CD4-positive, alpha-beta T cell treated with Interleukin-12 subunit alpha and Interleukin-12 subunit beta, for 1 hour (primary cell): Measurements from ENCODE around the gene SETD1B.

ENCODE experiments used
- DNase-seq: peaks from one replicate; pipeline ENCODE4 v3.0.0-alpha.2; 2020

The SETD1B gene

DNA sequence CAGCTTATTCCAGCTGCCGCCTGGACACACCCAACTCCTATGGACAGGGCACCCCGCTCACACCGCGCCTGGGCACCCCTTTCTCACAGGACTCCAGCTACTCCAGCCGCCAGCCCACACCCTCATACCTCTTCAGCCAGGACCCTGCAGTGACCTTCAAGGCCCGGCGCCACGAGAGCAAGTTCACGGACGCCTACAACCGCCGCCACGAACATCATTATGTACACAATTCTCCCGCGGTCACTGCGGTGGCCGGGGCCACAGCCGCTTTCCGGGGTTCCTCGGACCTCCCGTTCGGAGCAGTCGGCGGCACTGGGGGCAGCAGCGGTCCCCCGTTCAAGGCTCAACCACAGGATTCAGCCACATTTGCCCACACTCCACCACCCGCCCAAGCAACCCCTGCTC lies 5.9 kb downstream of the SETD1B start:
- DNase-seq, result no peak

GRCh38 chr12:121810234-121810817 lies 6.5 kb downstream of the SETD1B start:
- DNase-seq, result no peak

DNA sequence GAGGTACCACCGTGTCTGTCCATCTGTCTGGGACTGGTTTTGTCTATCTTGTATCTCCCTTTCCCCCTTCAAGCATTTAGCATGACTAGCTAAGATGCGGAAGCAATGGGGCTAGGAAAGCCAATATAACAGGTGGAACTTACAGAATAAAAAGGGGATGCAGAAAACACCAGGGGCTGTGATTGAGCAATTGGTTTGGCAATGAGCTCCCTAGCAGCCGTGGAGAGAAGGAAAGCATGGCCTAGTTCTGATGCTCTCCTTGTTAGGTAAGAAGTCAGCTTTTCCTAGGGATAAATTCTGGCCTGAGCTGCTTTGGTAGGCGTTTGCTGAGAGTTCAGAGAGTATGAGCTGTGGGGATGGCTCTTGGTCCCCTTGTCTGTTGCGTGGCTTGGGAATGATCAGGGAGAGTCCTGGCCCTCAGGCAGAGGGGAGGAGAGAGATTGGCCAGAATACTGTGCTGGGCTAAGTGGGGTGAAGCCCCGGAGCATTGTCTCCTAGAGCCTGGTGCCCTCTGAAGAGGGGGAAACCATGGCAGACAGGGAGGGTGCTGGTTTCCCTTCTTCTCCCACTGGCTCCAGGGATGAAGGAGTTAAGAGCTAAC lies 7.1 kb downstream of the SETD1B start:
- no peak for DNase-seq

DNA sequence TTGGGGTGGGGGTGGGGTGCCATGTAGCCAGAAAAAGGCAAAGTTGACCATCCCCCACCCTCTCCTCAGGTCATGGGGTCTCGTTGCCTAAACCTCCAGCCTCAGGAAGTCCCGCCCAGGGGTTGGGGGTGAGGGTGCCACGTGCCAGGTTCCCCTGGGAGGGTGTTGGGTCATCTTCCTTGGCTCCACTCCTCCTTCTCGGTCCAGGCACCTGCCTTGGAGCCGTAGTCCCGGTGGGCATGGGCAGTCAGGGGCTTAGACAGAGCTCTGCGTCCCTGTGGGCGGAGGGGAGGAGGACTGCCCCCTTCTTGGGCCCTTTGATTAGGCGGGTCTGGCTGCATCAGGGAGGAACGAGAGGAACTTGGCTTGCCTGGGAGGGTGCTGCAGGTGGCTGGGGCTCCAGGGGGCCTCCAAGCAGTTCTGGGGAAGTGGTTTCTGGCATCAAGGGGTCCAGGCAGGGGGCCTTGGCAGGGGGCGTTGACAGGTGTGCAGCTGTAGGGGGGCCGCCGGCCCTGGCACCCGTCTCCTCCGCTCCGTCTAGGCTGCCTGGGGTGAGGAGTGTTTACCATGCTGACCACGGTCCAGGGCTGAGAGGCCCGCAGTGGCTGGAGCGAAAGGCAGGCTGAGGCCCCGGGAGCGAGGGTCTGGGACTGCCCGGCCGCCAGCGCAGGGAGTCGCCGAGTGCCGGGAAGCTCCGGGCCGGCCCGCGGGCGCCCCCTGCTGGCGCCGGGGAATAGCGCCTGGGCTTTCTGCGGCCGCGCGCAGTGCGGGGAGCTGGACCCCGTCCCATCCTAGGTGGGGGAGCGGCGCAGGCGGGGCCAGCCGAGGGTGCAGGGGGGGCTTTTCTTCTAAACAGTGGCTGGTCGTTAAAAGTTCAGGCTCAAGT lies 7.9 kb downstream of the SETD1B start:
- DNase-seq, result peak; percentile 75

DNA sequence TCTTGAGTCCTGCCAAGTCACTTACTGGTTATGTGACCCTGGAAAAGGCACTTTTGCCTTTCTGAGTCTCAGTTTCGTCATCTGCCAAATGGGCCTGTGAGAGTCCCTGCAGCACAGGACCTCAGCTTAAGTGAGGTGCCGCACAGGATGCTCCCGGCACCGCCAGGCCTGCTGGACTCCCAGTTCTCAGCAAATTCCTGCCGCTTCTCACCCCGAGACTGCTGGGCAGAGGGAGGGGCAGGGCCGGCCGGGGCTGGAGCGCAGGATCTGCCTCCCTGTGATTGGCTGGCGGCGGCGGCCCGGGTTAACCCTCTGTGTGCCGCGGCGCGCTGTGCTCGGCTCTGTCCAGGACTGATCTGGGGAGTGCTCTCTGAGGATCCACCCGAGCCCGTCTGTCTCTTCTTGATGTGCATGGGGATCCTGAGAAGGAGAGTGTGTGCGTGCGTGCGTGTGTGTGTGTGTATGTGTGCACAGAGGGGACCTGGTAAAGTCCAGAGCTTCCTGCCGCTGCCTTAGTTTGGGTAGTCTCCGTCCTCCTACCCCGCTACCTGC lies 8.6 kb downstream of the SETD1B start:
- no peak for DNase-seq

DNA sequence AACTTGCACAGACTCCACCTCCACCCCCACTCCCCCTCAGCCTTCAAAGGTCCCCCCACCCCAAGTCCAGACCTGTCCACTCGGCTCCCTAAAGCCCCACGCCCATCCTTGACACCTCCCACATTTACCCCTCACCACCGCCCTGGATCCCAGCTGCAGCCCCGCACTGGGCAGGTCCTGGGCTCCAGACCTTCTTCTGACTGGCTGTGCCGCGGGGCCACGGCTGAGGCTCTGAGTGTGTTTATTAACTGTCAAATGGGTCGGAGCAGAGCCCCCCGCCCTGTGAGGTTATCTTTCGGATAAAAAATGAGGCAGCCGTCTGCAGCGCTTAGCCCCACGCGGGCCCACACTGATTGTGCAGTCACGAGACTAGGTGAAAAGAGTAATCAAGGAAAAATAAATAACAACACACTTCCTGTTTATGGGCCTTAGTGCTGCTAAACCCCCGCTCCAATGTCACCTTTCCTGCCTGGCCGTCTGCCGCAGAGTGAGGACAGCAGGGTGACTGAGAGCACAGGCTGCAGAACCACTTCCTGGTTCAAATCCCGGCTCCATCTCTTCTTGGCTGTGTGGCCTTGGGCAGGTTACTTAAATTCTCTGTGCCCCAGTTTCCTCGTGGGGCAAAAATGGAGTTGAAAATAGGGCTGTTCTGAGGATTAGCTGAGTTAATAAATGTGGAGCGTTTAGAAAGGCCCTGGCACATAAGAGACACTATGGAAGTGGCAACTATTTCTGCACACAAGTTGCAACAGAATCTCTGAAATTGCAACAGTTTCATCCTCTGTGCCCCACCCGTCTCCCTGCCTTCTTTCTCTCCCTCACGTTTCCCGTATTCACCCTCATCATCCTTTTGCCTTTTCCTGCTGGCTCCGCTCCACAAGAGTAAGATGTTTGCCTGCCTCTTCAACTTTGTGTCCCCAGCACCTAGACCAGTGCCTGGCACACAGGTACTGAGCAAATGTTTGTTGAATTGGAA lies 9.4 kb downstream of the SETD1B start:
- DNase-seq, result no peak

- no peak for DNase-seq
Measured at GRCh38 chr12:121813951-121814350, 10.1 kb downstream of the SETD1B start.

GRCh38 chr12:121814429-121815119 lies 10.8 kb downstream of the SETD1B start:
- DNase-seq, result no peak

- no peak for DNase-seq
Measured at GRCh38 chr12:121815263-121815662, 11.5 kb downstream of the SETD1B start.

DNA sequence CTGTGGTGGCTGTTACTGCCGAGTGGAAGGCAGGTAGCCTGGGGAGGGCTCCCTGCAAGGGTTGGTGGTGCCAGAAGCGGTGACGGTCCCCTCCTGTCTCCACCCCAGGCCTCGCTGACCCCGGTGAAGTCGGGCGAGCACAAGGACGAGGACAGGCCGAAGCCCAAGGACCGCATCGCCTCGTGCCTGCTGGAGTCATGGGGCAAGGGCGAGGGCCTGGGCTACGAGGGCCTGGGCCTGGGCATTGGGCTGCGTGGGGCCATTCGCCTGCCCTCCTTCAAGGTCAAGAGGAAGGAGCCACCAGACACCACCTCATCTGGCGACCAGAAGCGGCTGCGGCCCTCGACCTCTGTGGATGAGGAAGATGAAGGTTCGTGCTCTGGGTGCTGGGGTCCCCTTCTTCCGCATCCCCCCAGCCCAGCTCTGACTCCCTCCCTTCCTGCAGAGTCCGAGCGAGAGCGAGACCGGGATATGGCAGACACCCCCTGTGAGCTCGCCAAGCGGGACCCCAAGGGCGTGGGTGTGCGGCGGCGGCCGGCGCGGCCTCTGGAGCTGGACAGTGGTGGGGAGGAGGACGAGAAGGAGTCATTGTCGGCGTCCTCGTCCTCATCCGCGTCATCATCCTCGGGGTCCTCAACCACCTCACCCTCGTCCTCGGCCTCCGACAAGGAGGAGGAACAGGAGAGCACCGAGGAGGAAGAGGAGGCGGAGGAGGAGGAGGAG lies 13.3 kb downstream of the SETD1B start:
- no peak for DNase-seq

- DNase-seq, result no peak
Measured at GRCh38 chr12:121817648-121818043, 13.8 kb downstream of the SETD1B start.

DNA sequence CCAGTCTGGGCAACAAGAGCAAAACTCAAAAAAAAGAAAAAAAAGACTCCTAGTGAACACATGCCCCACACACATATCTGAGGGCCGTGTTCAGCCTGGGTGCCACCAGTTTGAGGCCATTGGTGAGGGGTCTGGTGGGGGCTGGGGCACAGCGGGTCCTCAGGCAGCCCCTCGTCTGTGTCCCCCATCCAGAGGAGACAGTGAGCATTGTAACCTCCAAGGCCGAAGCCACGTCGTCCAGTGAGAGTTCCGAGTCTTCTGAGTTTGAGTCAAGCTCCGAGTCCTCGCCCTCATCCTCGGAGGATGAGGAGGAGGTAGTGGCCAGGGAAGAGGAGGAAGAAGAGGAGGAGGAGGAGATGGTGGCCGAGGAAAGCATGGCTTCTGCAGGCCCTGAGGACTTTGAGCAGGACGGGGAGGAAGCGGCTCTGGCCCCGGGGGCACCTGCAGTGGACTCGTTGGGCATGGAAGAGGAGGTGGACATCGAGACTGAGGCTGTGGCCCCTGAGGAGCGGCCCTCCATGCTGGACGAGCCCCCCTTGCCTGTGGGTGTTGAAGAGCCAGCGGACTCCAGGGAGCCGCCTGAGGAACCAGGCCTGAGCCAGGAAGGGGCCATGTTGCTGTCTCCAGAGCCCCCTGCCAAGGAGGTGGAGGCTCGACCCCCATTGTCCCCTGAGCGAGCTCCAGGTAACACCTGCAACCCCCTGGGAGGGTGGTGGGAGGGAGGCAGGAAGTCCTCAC lies 15.6 kb downstream of the SETD1B start:
- no peak for DNase-seq

DNA sequence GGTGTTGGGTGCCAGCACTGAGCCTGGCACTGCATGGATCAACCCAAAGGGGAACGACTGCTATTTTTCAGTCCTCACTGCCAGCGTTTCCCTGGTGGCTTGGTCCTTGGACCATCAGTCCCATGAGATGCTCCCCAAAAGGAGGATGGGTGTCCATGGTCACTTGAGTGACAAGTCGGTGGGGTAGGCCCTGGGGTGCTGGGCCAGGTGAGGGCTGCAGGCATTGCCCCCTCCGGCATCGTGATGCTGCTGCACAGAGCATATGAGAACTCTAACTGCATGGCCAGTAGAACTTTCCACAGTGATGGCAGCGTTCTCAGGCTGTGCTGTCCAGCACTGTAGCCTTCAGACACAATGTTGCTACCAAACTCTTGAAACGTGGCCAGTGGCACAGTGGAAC lies 16.2 kb downstream of the SETD1B start:
- DNase-seq, result no peak

GRCh38 chr12:121822393-121823100 lies 18.7 kb downstream of the SETD1B start:
- no peak for DNase-seq

GRCh38 chr12:121823101-121823726 lies 19.4 kb downstream of the SETD1B start:
- DNase-seq, result no peak

DNA sequence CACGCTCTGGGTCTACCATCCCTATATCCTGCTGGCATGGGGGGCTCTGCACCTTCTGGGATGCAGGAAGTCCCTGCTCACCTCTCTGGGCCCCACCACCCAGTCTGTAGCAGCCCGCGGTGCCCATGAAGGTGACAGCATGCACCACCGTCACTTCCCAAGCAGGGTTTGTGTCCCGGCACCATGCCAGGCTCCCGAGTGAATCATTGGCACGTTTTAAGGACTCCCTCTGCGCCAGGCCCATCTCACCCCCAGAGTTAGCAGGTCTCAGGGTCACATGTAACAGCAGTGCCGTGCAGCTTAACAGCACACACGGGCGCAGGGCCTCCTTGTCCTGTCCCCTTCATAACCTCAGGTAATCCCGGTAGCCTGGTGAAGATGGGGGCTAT lies 19.9 kb downstream of the SETD1B start:
- DNase-seq, result no peak

- DNase-seq, result no peak
Measured at GRCh38 chr12:121825041-121825523, 21.3 kb downstream of the SETD1B start.

DNA sequence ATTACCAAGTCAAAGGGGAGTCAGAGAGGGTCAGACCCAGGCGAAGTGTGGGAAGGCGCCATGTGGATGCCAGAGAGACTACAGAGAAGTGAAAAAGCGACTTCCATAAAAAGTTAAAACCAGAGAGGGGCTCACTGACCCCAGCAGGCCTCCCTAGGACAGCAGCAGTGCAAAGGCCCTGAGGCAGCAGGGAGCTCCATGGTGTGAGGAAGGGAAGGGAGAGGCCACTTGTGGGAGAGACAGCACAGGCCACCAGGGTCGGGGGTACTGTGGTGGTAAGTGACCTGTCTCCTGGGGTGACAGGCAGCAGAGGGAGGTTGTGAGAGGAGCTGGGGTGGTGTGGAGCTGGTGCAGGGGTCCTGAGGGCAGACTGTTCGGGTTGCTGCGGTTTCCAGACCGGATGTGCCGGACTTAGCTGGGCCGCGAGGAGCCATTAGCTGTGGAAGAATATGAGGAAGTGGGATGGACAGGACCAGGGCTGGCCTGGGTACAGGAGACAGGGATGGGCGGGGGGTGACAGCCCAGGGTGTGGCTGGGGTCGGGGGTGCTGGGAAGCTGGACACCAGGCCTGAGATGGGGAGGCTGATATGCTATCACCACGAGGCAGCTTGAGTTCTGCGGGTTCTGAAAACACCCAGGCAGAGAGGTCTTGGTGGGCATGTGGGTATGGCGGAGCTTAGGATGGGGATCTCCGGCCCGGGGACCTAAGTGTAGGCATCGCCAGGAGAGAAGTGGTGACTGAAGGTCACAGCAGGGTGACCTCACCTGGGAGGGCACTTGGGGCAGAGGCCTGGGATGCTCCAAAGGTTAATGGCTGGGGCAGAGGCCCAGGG lies 22.7 kb downstream of the SETD1B start:
- DNase-seq, result no peak
